Measurements from ENCODE around the gene FGGY.

Gene FGGY

DNA sequence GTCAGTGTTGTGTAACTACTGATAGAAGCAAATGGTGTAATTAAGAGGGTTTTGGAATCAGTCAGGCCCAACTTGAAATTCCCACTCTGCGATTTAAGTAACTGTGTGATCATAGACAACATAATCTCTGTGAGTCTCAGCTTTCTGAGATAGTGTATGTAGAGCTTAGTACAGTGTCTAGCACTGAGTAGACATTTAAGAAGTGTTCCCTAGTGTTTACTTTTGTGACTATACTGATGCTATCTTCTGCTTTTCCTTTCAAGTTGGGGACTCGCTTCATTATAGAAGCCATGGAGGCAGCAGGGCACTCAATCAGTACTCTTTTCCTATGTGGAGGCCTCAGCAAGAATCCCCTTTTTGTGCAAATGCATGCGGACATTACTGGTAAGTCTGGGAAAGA, 370.1 kb downstream of the FGGY start:
- no peak for DNase-seq

DNA sequence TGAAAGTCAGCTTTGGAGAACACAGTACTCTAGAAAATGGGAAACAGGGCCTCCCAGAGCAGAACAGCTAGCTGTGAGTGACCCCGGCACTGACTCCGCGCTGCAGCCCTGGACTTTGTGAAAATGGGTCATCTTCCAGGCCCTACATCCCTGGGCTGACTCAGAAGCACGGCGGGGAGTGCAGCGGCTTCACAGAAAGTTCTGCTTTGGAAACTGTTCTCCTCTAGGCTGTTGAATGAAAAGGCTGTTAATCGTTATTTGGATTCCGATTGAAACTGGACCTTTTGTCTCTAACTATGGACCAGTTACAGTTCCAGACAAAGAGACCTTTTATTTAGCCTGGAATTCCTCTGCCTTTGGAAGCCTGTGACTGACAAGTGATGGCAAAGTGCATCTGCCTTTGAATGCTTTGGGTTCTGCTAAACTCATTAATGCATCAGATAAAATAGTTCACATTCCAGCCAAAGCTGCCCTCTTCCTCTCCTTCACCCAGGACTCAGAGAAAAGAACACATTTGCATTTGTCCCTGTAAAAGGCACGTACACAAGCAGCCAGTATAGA, 372.9 kb downstream of the FGGY start:
- no peak for DNase-seq

DNA sequence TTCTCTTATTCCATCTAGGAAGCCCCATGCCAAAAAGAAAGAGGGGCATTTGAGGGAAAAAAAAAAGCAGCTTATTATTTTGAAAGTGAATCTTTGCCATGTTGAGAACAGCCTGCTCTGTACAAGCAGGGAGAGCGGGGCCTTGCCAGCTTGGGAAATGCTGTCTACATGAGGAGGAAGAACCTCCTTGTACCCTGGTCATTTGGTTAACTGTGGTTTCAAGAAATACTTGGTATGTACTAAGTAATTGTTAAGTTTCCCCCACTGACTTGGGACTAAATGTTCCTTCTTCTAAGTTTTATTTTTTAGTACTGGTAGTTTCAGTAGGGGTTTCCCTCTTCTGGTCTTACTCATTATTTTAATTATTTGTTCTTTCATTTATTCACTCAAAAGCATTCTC, 373.8 kb downstream of the FGGY start:
- no peak for DNase-seq

DNA sequence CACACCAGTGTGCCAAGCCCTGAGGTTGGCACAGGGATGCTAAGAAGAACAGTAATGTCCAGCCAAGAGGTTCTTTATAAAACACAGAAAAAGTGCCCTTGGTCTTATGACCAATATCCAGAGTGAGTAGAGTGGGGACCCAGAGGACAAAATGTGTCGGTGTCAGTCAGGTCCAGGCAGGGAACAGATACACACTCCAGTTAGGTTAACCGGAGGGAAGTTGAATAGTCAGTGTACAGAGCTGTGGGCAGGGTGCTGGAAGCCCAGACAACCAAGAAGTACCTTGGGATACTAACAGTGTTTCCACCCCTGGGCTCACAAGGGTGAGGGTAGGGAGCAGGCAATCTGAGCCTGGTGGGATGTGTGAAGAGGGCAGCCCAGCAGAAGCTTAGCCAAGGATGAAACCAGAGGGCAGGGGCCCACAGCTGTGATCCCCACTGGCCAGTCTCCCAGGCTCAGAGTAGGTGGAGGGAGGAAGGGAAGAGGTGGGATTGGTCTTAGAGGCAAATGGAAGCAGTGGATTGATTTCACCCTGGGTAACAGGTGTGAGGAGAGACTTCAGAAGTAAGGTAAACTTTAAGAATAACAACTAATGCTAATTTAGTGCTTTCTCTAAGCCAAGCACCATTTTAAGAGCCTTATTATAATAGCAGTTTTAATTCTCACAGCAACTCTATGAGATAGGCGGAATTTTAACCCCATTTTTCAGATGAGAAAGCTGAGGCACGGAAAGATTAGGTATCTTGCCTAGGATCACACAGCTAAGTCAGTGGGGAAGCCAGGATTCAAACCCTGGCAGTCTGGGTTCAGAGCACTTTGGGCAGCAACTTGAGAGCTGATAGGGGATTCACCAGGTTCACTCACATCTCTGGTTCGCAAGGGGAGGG, 374.4 kb downstream of the FGGY start:
- DNase-seq = no peak

DNA sequence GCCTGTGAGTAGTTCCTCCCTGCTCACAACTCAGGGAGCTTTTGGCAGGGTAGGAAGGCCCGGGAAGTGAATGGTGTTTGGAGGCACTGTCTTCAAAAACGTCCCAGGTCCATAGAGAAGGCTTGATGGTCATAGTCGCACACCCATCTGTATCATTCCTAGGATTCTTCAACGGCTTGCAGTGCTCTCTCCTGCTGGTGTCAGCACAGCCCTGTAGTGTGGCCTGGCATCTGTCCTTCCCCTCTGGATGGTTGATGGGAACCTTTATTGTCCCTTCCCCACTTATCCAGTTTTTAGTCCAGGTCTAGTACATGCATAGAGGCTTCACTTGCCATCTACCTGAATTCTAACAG, 375.0 kb downstream of the FGGY start:
- DNase-seq = no peak

DNA sequence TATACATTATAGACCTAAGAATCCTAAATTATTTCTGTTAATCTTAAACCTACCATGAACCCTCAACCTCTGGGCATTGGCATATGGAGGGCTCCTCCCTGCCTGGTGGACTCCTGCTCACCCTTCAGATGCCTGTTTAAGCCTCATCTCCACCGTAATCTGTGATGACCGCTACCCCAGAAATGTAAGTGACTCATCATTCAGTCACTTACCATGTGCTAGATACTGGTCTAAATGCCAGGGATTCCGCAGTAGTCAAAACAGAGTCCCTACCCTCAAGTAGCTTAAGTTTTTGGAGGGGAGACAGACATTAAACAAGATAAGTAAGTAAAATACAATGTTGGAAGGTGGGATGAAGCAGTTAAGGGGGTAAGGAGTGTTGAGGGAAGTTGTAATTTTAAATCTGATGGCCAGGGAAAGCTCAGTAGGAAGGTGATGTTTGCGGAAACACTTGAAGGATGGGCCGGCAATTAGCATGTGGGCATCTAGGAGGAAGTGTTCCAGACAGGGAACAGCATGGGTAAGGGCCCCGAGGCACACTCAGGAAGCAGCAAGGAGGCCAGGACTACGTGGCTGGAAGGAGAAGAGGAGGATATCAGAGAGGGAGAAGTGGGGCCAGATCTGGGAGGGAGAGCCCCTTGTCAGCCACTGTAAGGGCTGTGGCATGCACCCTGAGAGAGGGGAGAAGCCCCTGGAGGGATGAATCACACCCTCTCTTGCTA, 376.1 kb downstream of the FGGY start:
- DNase-seq = no peak

DNA sequence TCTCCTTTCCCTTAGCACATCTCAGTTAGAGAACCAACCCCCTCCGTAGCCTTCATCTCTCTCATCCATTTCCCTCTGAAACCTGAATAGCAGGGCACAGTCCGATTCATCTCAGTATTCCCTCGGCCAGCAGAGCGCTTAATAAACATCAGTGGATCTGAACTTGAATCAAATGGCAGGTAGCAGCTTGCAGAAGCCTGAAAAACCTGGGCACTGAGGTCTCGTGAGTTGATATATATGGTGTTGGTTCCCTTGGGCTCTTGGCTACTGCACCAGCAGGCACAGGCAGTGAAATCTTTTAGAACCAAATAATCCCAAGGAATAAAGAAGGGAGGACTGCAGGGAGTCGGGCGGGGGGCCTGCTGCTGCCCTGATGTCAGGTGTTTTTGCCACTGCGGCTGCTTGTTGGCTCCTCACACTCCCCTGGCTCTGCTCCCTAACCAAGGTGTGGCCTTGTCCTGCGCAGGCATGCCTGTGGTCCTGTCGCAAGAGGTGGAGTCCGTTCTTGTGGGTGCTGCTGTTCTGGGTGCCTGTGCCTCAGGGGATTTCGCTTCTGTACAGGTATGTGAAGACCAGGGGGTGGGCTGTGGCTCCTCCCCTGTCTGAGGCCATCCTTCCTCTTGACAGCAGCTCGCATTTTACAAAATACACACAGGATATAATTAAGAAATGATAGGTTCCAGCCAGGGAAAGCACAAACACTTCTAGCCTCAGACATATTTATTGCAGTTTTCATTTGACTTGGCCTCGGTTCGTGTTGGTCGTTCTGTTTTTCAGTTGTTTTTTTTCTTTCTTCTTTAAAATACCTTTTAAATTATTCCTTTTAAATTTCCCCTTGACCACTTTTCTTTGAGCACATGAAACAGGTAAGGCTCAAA, 376.9 kb downstream of the FGGY start:
- no peak for DNase-seq

DNA sequence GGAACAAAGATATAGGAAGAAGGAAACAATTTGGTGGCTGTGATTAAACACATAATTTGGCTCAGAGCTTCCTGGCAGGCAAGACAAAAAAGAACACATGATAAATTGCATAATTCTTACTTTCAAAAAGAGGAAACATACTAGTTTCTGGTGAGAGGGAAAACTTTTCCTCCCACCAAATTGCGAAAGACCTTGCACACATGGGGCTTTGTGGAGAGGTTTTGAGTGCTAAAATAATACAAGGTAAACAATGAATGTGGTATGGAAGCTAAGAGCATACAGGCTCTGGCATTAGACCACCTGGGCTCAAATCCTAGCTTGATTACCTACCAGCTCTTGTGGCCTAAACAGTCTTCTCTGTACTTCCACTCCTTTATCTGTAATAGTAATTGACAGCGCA, 377.7 kb downstream of the FGGY start:
- no peak for DNase-seq

DNA sequence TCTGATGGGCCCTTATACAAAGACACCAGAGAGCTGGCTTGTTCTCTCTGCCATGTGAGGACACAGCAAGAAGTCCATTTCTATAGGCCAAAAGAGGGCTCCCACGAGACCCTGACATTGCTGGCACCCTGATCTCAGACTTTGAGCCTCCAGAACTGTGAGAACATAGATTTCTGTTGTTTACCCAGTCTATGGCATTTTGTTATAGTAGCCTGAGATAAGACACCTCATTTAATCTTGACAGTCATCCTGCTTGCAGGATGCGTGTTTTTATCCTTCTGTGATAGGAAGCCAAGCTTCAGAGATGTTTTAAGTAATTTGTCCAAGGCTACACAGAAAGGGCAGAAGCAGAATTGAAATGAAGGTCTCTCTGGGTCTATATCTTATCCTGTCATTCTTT, 379.0 kb downstream of the FGGY start:
- no peak for DNase-seq

DNA sequence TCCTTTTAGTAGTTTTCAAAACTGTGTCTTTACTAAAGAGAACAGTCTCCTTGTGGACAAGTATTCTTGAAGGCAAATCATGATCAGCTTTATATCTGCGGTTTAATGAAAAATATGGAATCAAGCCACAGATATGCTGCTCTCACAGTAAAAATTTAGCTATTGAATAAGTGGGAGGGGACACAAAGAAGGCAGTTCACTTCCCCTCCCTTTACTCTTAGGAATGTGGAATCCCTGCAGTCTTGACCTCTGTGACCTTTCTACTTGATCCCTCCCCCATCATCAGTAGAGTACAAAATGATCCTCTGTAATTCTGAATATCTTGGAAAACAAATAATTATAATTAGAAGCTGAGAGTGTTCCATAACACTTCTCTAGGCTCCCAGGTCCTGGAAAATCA, 381.1 kb downstream of the FGGY start:
- no peak for DNase-seq

DNA sequence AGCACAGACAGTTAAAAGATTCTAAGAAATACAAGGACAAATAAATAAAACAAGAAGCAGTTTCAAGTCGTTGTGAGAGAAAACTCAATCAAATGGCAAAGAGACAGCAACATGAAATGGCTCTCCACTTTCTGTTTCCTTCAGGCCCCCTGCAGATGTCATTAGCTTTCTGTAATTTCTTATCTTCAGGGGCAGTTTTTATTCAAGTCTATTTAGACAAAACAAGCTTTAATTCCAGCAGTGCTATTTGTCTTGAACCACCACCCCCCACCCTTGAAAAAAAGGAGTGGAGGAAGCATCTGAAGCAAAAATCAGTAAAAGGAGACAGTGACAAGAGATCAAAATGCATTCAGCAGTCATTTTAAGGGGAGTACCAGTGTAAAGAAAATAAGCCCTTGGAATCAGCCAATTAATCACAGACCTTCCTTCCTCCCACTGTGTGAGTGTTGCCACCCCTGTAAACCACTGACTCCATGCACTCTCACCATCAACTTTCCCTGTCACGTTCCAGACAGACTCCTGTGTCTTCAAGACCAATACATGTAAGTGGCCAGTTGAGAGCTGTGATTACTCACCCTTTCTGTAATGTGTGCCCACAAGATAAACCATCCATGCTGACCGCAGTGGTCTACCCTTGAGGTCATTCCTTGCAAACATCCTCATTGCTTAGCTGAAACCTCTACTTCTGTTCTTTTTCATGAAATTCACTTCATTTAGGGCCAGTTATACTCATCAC, 381.8 kb downstream of the FGGY start:
- DNase-seq = no peak

DNA sequence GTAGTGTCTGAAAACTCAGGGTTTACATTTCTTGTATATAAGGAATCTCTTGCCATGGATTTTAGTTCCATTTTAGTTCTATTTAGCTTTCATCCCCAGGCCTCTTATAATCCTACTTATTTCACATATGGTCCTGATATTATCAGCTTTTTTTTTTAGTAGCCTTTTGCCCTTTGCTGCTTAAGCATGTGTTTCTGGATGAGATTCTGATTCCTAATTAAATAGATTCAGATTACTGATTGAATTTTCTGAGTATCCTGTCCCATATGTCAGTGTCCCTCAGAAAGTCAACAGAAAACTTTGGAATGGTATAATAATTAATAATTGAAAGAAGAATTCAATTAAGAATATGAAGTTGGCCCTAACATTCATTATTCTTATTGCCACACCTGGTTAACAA, 383.1 kb downstream of the FGGY start:
- no peak for DNase-seq

DNA sequence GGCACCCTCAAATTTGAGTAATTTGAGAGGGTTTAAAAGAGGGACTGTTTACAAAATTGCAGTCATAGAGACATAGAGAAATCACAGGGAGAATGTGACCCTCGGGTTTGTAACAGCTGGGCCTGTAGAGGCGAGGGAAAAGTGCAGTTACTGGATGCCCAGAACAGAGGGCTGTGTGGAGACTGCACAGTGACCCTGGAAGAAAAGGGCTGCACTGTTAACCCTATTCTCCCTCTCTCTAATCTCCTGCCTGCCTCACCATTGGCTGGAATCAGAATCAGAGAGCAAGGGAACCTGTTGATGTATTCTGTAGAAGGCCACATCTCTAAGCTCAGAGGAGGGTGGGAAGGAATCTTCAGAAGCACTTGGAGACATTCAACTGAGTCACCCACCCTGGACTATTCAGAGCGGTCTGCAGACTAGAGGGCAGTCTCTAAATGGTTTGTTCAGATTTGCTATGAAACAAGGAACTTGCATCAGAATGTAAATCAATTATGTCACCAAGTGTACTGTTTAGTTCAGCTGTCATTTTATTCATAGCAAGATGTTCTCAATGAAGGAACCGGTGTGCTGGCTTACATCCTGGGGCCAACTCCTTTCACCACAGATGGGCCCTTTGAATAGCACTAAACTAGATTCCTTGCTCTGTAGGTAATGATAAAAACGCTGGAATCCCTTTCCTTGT, 385.6 kb downstream of the FGGY start:
- DNase-seq = no peak

DNA sequence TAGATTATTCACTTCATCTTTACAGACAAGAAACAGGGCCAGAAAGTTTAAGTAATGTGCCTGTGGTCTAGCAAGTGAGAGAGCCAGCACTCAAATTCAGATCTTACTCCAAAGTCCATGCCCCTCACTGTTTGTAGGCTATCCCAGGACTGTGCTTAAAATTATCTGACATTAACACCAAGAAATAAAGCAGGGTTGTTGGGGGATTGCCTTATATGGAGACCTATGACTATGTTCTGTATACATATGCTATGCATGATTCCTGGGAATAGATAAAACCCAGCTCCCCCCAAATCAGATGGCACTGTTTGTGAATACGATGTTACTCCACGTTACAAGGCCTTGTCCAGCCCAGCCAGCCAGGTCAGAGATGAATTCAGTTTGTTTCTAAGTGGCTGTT, 386.3 kb downstream of the FGGY start:
- no peak for DNase-seq

DNA sequence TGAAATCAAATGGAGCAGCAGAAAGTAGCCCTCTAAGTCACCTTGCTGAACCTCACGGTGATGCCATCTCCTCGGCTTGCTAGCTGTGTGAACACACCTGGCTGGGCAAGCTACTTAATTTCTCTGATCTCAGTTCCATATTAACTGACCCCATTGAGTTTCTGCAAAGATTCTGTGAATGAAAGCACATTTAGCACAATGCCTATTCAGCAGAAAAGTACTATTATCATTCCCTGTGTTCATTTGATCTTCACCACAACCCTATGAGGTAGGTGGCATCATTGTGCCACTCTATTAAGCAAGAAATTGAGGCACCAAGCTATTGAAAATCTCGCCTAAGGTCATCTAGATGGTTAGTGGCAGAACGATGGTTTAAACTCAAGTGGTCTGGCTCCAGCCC, 387.8 kb downstream of the FGGY start:
- no peak for DNase-seq

DNA sequence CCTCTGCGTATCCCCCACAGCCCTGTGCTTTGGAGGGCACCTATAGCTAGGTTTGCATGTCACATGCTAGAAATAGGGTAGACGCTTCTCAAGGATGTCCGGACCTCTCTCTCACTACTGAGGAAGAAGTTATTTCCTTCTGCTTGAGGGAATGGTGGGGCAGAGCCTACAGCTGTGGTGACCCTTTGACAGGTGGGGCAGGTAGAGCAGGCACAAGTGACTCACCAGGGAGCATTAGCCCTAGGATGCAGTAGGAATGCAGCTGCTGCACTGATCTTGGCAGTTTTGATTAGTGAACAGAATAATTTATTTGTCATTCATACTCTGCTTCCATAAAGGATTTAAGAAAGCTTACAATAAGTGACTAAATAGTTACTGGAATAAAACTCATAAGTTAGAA, 388.2 kb downstream of the FGGY start:
- DNase-seq = no peak

DNA sequence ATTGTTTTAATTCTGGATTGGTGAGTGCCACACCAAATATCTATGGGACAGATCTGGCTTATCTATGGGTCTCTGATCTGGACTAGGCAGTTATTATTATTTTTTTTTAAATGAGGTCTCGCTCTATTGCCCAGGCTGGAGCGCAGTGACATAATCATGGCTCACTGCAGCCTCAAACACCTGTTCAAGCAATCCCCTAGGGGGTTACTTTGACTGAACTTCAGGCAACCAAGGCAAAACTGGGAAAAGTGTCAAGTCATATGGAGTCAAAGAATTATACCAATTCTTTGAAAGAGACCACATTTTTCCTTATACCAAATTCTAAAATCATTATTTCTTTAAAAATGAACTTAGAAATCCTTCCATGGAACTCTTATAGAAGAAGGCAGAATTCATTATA, 388.8 kb downstream of the FGGY start:
- peak; percentile 79 for DNase-seq

DNA sequence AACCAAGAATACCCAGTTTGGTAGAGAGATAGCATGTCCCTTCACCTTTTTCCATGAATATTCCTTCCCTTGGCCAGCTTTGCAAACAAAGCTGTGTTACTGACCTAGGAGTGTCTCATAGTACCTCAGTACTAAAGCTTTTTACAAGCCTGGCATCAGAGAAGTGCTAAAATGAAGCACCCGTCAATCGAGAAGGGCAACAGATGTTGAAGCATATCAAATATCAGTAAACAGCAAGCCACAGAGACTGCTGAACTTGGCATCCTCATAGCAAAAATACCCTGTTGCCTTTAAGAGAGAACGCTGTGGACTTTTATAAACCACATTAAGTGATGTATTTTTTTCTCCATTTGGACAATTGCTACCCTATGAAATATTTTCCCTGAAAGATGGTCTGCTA, 389.3 kb downstream of the FGGY start:
- DNase-seq = peak; percentile 85

DNA sequence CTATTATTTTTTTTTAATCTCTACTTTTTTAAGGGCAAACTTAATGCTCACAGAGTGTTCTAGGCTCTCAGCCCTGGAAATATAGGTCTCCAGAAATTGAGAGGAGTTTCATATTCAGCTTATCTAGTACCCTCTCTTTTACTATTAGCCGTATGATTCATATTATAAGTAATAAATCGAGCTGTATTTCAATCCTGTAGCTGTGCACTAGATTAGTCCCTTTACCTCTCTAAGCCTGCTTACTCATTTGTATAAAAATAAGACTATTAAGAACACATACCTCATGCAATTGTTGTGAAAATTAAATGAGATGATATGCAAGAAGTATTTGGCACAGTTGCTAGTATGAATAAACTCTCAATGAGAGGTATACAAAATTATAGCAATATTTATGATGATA, 389.7 kb downstream of the FGGY start:
- DNase-seq = peak; percentile 78

DNA sequence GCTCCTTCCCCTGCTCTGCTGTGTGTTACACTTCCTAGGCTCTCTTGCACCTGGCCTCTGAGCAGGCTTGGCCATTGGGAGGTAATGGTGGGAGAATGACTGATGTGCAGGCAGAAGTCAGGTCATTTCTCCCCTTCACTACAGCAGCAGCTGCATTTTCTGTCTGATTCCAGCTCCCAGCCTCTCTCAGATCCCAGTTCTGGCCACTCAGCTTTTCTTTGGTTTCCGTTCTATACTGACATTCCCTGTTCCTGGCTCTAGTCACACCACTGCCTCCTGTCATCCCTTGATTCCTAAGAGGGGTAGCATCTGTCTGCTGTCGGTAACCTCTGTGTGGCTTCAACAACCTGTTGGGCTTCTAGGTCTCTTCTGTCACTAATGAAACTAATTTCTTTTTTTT, 390.2 kb downstream of the FGGY start:
- no peak for DNase-seq

DNA sequence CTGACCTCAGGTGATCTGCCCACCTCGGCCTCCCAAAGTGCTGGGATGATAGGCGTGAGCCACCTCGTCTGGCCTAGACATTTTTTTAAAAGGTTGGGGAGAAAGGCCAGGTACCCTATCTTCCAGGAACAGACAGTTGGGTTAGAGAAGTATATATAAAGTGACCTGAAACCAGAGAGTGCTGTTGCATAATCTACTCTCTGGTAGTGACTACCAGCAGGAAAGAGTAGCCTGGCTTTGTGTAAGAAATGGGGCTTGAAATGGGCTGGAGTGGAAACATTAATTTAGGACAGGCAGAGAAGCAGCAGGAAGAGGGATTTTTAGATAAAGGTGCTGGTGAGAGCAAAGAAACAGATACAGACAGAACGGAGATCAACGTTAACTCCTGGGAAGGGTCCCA, 392.1 kb downstream of the FGGY start:
- no peak for DNase-seq

DNA sequence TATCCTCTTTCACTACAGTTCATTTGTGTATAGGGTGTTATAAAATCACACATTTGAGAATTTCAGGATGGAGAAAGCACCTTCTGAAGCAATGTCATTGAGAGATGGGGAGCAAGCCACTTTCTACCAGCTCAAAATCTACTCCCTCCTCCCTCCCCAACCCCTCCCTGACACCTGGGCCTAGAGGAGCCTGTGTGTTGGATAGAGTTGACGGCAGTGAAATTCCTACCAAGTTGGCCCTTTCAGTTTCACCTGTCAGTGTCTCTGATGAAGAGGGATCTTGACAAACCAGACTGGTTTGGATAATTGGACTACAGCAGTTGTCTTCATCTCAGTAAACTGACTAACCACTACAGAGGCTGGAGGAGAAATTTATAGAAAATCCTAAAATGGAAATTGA, 392.8 kb downstream of the FGGY start:
- DNase-seq = no peak

Measured in DMS79 treated with DMSO at 0.1 percent for 48 hours (cell line).